GM21515 (cell line): ENCODE results near the gene PTPN1.
"Not testable (repeated sequence)": the region's sequence is repeated elsewhere in the genome, so short reads cannot be mapped to it uniquely, and the experiment has no call there.

Experiments used
- ATAC-seq: cut with Tn5 transposase; IDR thresholded peaks from one replicate; pipeline ENCODE4 v1.9.1; 2021; ENCODE audit not compliant: unreplicated experiment

PTPN1 gene

DNA sequence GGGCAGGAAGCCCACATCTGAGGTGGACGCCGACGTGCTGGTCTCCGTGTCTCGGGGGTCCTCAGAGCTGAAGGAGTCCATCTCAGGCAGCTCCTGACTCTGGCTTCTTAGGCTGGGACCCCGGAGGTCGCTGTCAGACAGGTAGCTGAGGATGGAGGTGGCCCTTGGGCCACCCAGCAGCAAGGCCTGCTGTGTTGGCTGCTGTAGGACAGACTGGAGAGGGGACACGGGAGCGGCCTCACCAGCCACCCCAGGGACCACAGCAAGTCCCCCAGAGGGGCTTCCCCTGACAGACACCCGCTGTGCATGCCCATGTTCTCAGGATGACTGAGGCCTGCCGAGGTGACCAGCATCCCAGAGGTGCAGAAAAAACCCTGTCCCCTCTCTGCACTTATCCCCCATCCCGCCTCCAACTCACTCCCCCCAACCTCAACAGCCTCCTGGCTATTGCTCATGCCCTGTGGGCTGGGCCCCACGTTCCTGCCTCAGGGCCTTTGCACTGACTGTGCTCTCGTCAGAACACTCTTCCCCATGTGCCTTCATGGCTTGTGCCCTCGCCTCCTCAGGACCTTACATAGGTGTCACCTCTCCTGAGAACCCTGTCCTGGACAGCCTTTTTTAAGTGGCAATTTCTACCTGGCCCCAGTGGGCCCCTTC lies 92.4 kb downstream of the PTPN1 start:
- no peak for ATAC-seq

DNA sequence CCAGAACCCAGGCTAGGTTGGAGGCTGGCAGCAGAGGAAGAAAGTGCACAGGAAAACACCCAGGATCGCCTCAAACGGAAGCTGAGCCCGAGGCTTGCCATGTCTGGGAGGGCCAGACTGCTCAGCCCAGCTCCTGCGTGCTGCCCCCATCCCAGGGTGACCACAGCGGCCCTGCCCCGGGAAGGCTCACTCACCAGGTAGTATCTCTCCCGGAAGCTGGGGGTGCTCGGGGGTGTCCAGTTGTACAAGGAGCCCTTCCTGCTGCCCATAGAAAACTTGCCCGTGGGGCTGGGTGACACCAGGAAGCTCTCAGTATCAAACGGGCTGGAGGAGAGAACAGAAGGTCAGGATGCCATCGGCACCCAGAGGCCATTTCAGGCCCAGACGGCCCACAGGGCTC lies 94.3 kb downstream of the PTPN1 start:
- no peak for ATAC-seq

GRCh38 chr20:50605136-50605535 lies 95.0 kb downstream of the PTPN1 start:
- ATAC-seq, result no peak

GRCh38 chr20:50607436-50607835 lies 97.3 kb downstream of the PTPN1 start:
- no peak for ATAC-seq

GRCh38 chr20:50607850-50608749 lies 97.9 kb downstream of the PTPN1 start:
- no peak for ATAC-seq

GRCh38 chr20:50608750-50609104 lies 98.5 kb downstream of the PTPN1 start:
- no peak for ATAC-seq

GRCh38 chr20:50609438-50609989 lies 99.3 kb downstream of the PTPN1 start:
- no peak for ATAC-seq

DNA sequence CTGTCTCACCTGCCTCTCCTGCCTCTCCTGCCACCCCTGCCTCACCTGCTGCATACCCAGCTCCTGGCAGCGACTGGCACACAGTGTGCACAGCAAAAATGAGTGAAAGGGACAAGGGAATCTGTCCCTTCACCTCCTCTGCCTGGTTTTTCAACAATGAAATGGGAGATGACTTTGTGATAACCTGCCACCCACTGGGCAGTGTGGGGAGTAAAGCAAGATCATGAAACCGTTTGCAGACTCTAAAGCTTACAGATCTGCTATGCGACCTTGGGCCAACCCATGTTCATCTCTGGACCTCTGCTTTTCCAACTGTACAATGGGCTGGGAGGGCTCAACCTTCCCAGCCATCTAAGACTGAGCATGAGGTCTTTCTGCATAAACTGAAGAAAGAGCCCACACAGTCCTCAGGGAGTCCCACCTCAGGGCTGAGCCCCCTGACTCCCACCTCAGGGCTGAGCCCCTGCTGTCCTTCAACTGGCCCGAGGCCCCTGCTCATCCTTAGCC lies 100.1 kb downstream of the PTPN1 start:
- no peak for ATAC-seq

- no peak for ATAC-seq
Measured at GRCh38 chr20:50611128-50611810, 101.1 kb downstream of the PTPN1 start.

GRCh38 chr20:50613438-50614169 lies 103.4 kb downstream of the PTPN1 start:
- no peak for ATAC-seq

DNA sequence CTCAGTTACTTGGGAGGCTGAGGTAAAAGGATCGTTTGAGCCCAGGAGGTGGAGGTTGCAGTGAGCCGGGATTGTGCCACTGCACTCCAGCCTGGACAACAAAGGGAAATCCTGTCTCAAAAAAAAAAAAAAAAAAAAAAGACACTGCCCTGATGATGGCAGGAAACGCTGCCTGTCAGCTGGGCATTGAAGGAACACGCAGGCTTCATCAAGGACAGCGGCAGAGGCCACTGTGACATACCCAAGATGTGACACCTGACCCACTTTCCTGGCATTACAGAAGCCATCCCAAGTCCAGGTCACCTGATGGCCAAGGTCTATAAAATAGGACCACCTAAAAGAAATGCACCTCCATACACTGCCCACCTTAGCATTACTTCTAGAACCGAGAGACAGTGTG lies 105.2 kb downstream of the PTPN1 start:
- no peak for ATAC-seq

- ATAC-seq, result no peak
Measured at GRCh38 chr20:50617022-50617421, 106.8 kb downstream of the PTPN1 start.

DNA sequence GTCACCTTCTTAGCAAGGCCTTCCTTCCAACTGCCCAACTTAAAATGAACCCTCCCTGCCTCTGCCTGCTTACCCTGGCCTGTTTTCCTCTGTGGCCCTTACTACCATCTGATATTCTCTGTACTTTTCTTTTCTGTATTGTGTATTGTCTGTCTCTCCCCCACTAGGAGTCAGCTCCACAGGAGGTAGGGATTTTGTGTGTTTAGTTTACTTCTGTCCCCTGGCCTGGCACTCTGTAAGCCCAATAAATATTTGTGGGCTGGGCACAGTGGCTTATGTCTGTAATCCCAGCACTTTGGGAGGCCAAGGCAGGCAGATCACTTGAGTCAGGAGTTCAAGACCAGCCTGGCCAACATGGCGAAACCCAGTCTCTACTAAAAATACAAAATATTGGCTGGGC lies 108.4 kb downstream of the PTPN1 start:
- ATAC-seq, result no peak

DNA sequence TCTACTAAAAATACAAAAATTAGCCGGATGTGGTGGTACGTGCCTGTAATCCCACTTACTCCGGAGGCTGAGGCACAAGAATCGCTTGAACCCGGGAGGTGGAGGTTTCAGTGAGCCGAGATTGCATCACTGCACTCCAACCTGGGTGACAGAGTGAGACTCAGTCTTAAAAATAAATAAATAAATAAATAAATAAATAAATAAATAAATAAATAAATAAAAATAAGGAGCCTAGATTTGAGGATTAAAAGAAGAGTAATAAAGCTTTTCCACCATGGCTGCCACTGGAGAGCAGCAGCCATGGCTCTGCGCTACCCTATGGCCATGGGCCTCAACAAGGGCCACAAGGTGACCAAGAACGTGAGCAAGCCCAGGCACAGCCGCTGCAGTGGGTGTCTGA lies 110.3 kb downstream of the PTPN1 start:
- ATAC-seq, result not testable (repeated sequence)

GRCh38 chr20:50621068-50621665 lies 111.0 kb downstream of the PTPN1 start:
- ATAC-seq, result no peak

- no peak for ATAC-seq
Measured at GRCh38 chr20:50624351-50625016, 114.3 kb downstream of the PTPN1 start.

GRCh38 chr20:50625986-50626677 lies 115.9 kb downstream of the PTPN1 start:
- ATAC-seq, result no peak

DNA sequence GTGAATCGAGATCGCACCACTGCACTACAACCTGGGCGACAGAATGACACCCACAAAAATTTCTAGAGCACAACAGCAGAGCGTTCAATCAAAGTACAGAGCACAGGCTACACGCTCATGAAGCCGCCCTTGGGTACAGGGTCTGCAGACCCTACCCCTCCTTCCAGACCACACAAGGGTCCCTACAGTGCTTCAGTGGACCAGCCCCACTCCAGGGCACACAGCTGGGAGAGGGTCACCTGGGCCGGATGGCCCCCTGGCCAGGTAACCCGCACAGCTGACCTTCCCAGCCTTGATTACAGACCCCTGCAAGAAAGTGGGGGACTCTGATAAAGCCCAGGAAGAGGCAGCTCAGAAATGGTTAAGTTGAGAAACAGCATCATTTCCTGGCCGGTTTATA lies 117.6 kb downstream of the PTPN1 start:
- no peak for ATAC-seq

- no peak for ATAC-seq
Measured at GRCh38 chr20:50628332-50628731, 118.1 kb downstream of the PTPN1 start.
